ENCODE results near the gene PHF19.

GRCh38 chr9:120893611-120894307, 16.8 kb upstream of the PHF19 start:
- TF ChIP-seq POLR2A (IDR thresholded peaks at IDR 0.05) (no peak), CTCF (IDR thresholded peaks at IDR 0.05) (no peak)
